HepG2 (cell line): Measurements from ENCODE around the gene NXNL2. TPM values are rescaled to one million over a fixed set of nuclear protein-coding genes. Genes with fewer than 3 reads are reported as not detected.

Source experiments
- SRSF1 ChIP-seq: fragments of 200-400 bp; formaldehyde crosslinking; optimal IDR thresholded peaks from 2 replicates; pipeline ENCODE3; 2017; ENCODE audit warnings: mild to moderate bottlenecking, low read depth, low read length, moderate library complexity
- ZNF276 ChIP-seq: sonication (generic); formaldehyde crosslinking; IDR thresholded peaks from 2 replicates; pipeline ENCODE4 v1.4.0; 2020; ENCODE audit warnings: mild to moderate bottlenecking, low read depth, missing genetic modification reagents
- ZNF503 ChIP-seq: sonication (generic); formaldehyde crosslinking; IDR thresholded peaks from 2 replicates; pipeline ENCODE4 v1.4.0; 2020; ENCODE audit warnings: missing genetic modification reagents
- ZNF891 ChIP-seq: sonication (generic); formaldehyde crosslinking; IDR thresholded peaks from 2 replicates; pipeline ENCODE4 v1.5.0; 2020; ENCODE audit warnings: mild to moderate bottlenecking, missing genetic modification reagents
- polyA plus RNA-seq, 8 experiments: library from polyadenylated mRNA; depleted of rRNA in 3 of 8; stranded (reverse) in 7 of 8; unstranded in 1 of 8; fragments of >200 nt; fragmentation: Illumina TruSeq in 4 of 8; extraction: Trizol in 4 of 8; gene quantifications; 2 replicates each; pipeline versions ENCODE4 v1.2.1 to v1.2.3, GENCODE V29; 2011 to 2016; ENCODE audit warnings: low read depth in 4 of 8, missing spikeins in 1 of 8, mixed read lengths in 1 of 8; ENCODE audit not compliant: insufficient read depth in 1 of 8
- total RNA-seq, 5 experiments: library from RNA; depleted of rRNA; stranded (reverse); fragments of >200 nt; fragmentation: Illumina TruSeq; extraction: Trizol; gene quantifications; 2 replicates each; pipeline ENCODE4 v1.2.3, GENCODE V29; 2016; ENCODE audit warnings: low read depth in 1 of 5
- TF ChIP-seq, protein P1 (sequence below), 2 experiments: sonication (generic) in 1 of 2; formaldehyde crosslinking in 1 of 2; IDR thresholded peaks; 2 replicates each; pipeline versions ENCODE4 v1.6.1 to v1.9.0; 2014 to 2022; ENCODE audit warnings: antibody characterized with exemption in 1 of 2, borderline replicate concordance in 1 of 2, inconsistent platforms in 1 of 2, low read depth in 1 of 2, missing genetic modification reagents in 1 of 2

NXNL2 gene
- total and polyA plus RNA-seq, 2 of the 13 experiments (the other 11 are each of a cell fraction or from before 2014, with no cell fraction given) = not detected

GRCh38 chr9:88494983-88495721, 39.8 kb upstream of the NXNL2 start (continued):
- no peak for TF ChIP-seq ZNF276
- TF ChIP-seq ZNF891 (CRISPR knock-in tag) = no peak
- TF ChIP-seq, protein P1, sequence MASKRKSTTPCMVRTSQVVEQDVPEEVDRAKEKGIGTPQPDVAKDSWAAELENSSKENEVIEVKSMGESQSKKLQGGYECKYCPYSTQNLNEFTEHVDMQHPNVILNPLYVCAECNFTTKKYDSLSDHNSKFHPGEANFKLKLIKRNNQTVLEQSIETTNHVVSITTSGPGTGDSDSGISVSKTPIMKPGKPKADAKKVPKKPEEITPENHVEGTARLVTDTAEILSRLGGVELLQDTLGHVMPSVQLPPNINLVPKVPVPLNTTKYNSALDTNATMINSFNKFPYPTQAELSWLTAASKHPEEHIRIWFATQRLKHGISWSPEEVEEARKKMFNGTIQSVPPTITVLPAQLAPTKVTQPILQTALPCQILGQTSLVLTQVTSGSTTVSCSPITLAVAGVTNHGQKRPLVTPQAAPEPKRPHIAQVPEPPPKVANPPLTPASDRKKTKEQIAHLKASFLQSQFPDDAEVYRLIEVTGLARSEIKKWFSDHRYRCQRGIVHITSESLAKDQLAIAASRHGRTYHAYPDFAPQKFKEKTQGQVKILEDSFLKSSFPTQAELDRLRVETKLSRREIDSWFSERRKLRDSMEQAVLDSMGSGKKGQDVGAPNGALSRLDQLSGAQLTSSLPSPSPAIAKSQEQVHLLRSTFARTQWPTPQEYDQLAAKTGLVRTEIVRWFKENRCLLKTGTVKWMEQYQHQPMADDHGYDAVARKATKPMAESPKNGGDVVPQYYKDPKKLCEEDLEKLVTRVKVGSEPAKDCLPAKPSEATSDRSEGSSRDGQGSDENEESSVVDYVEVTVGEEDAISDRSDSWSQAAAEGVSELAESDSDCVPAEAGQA (IDR thresholded peaks at IDR 0.05; ENCODE audit: low read depth) = no peak
- TF ChIP-seq, protein P1 (CRISPR knock-in tag; IDR thresholded peaks at IDR 0.05; ENCODE audit: borderline replicate concordance) = no peak
- TF ChIP-seq SRSF1 = no peak
- TF ChIP-seq ZNF503 (CRISPR knock-in tag) = no peak
